ENCODE measurements around the gene AFMID. TPM values are rescaled to one million over a fixed set of nuclear protein-coding genes. Genes with fewer than 3 reads are reported as not detected.
A peak's percentile ranks its signal among the peaks of the same experiment; 100 is the strongest.

AFMID gene
- total and polyA plus RNA-seq, 9 of the 15 experiments (the other 6 are each of a cell fraction or from before 2014, with no cell fraction given) = 62.1 to 188 (median 74.4) TPM

DNA sequence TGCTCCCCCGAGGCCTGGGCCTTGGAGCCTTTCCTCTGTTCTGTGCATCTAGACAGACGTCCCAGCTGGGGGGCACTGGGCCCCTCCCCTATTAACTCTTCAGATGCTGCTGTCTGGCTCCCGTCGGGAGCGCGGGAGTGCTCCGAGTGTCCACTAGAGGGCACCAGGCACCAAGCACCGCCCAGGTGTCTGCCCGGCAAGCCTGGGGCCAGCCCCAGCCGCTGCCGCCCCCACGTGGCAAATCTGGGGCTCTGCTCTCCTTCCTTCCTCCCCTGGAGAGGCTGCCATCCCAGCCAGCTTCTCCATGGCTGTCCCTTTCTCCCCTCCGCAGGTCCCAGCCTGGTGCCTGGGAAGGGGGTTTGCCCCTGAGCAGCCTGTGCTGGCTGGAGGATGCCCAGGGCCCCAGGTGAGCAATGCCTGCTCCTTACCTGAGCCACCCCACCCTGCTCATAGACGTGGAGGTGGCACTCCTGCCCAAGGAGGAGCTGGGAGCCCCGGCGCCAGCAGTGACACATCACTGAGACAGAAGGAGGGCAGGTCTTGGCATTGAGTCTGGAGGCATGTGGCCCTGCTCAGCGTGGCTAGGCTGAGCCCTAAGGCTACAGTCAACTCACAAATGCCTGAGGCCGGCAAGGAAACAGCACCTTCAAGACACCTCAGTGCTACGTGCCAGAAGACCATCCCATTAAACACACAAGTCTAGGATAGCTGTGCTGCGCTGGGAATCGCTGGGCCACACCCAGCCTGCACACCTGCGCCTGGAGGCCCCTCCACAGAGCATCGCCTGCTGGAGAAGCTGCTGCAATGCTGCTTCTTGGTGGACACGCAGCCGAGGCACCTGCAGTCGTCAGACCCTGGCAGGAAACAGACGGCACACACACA, 64.0 kb downstream of the AFMID start (continued):
- no peak for TF ChIP-seq HOXB6 (CRISPR knock-in tag; IDR thresholded peaks at IDR 0.05; ENCODE audit: borderline replicate concordance)
- TF ChIP-seq SMAD1 (IDR thresholded peaks at IDR 0.05; ENCODE audit: low read depth, low read length, partially characterized antibody) = no peak
- TF ChIP-seq, protein P1, sequence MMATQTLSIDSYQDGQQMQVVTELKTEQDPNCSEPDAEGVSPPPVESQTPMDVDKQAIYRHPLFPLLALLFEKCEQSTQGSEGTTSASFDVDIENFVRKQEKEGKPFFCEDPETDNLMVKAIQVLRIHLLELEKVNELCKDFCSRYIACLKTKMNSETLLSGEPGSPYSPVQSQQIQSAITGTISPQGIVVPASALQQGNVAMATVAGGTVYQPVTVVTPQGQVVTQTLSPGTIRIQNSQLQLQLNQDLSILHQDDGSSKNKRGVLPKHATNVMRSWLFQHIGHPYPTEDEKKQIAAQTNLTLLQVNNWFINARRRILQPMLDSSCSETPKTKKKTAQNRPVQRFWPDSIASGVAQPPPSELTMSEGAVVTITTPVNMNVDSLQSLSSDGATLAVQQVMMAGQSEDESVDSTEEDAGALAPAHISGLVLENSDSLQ (IDR thresholded peaks at IDR 0.05) = no peak
- TF ChIP-seq, protein P2, sequence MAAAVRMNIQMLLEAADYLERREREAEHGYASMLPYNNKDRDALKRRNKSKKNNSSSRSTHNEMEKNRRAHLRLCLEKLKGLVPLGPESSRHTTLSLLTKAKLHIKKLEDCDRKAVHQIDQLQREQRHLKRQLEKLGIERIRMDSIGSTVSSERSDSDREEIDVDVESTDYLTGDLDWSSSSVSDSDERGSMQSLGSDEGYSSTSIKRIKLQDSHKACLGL (CRISPR knock-in tag; IDR thresholded peaks at IDR 0.05; ENCODE audit: borderline replicate concordance, poor library complexity, severe bottlenecking) = no peak
- TF ChIP-seq ETV6 (IDR thresholded peaks at IDR 0.05; ENCODE audit: borderline replicate concordance in 1 of 2, low read depth in 2 of 2, low read length in 1 of 2) = no peak
- no peak for TF ChIP-seq ETV6 (CRISPR knock-in tag; IDR thresholded peaks at IDR 0.05; ENCODE audit: borderline replicate concordance)
- TF ChIP-seq ZNF75A (CRISPR knock-in tag; IDR thresholded peaks at IDR 0.05) = no peak
- TF ChIP-seq TBP (optimal IDR thresholded peaks at IDR 0.05; ENCODE audit: low read depth, low read length) = peak; percentile 41
- TF ChIP-seq TAF1 (IDR thresholded peaks at IDR 0.05; ENCODE audit: control insufficient read depth, extremely low read depth, insufficient read depth, low read length, severe bottlenecking) = no peak
- no peak for TF ChIP-seq ZFPM2 (CRISPR knock-in tag; IDR thresholded peaks at IDR 0.05)
- no peak for TF ChIP-seq NR4A1 (CRISPR knock-in tag; IDR thresholded peaks at IDR 0.05)
- TF ChIP-seq NR4A1 (tag; IDR thresholded peaks at IDR 0.05) = no peak
- peak; percentile 37; the same call in 1 of the 2 replicates for TF ChIP-seq NFIC (IDR thresholded peaks at IDR 0.05)
- no peak for TF ChIP-seq C11orf30 (IDR thresholded peaks at IDR 0.05; ENCODE audit: low read depth)
- no peak for TF ChIP-seq GTF2F1 (IDR thresholded peaks at IDR 0.05; ENCODE audit: low read depth, low read length)
- TF ChIP-seq SETDB1 (IDR thresholded peaks at IDR 0.05; ENCODE audit: low read length) = no peak
- TF ChIP-seq NCOA6 (IDR thresholded peaks at IDR 0.05) = no peak
- TF ChIP-seq, protein P3, sequence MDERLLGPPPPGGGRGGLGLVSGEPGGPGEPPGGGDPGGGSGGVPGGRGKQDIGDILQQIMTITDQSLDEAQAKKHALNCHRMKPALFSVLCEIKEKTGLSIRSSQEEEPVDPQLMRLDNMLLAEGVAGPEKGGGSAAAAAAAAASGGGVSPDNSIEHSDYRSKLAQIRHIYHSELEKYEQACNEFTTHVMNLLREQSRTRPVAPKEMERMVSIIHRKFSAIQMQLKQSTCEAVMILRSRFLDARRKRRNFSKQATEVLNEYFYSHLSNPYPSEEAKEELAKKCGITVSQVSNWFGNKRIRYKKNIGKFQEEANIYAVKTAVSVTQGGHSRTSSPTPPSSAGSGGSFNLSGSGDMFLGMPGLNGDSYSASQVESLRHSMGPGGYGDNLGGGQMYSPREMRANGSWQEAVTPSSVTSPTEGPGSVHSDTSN (CRISPR knock-in tag; IDR thresholded peaks at IDR 0.05; ENCODE audit: low read depth) = no peak
- TF ChIP-seq, protein P3 (tag; conservative IDR thresholded peaks at IDR 0.05; ENCODE audit: low read depth) = no peak
- no peak for TF ChIP-seq IFI16 (CRISPR knock-in tag; IDR thresholded peaks at IDR 0.05)
- TF ChIP-seq, protein P4, sequence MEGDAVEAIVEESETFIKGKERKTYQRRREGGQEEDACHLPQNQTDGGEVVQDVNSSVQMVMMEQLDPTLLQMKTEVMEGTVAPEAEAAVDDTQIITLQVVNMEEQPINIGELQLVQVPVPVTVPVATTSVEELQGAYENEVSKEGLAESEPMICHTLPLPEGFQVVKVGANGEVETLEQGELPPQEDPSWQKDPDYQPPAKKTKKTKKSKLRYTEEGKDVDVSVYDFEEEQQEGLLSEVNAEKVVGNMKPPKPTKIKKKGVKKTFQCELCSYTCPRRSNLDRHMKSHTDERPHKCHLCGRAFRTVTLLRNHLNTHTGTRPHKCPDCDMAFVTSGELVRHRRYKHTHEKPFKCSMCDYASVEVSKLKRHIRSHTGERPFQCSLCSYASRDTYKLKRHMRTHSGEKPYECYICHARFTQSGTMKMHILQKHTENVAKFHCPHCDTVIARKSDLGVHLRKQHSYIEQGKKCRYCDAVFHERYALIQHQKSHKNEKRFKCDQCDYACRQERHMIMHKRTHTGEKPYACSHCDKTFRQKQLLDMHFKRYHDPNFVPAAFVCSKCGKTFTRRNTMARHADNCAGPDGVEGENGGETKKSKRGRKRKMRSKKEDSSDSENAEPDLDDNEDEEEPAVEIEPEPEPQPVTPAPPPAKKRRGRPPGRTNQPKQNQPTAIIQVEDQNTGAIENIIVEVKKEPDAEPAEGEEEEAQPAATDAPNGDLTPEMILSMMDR (IDR thresholded peaks at IDR 0.05 in 2 of 3, conservative IDR thresholded peaks at IDR 0.05 in 1 of 3; ENCODE audit: insufficient read depth in 2 of 3, low read depth in 1 of 3, low read length in 3 of 3) = peak; percentile 99 to 100 (median 100)
- no peak for TF ChIP-seq RBBP5 (IDR thresholded peaks at IDR 0.05; ENCODE audit: borderline replicate concordance, insufficient read depth, low read length, poor library complexity, severe bottlenecking)
- TF ChIP-seq CC2D1A (IDR thresholded peaks at IDR 0.05) = peak; percentile 85
